Keratinocyte (primary cell): ENCODE results near the gene PNPLA2. TPM values are rescaled to one million over a fixed set of nuclear protein-coding genes. Genes with fewer than 3 reads are reported as not detected.

Experiments used
- DNase-seq: peaks from one replicate; pipeline ENCODE4 v3.0.0-alpha.2; 2011; ENCODE audit warnings: low read depth, missing footprints, low spot score
- FAIRE-seq: peaks from 2 replicates; lab custom pipeline; 2011; peaks lifted over from hg19 to GRCh38; lab: Jason Lieb, UNC
- H2AFZ ChIP-seq: 2 replicates; pipeline ENCODE4 v1.6.0; 2012; ENCODE audit warnings: low read length, control low read depth, inconsistent platforms; ENCODE audit not compliant: control insufficient read depth
- H3K27ac ChIP-seq: 2 replicates; pipeline ENCODE4 v1.5.1; 2011; ENCODE audit warnings: low read length; ENCODE audit not compliant: control insufficient read depth, insufficient read depth
- H3K27me3 ChIP-seq: 3 replicates; pipeline ENCODE4 v1.6.0; 2011; ENCODE audit warnings: low read length; ENCODE audit not compliant: control insufficient read depth, insufficient read depth; ENCODE audit errors: extremely low read depth
- H3K36me3 ChIP-seq, 2 experiments: 2 replicates in 1 of 2; 3 replicates in 1 of 2; pipeline ENCODE4 v1.5.1; 2011; ENCODE audit warnings: low read length in 2 of 2, mild to moderate bottlenecking in 1 of 2; ENCODE audit not compliant: control insufficient read depth in 2 of 2, insufficient read depth in 2 of 2; ENCODE audit errors: extremely low read depth in 1 of 2
- H3K4me1 ChIP-seq: 3 replicates; pipeline ENCODE4 v1.5.1; 2011; ENCODE audit warnings: low read length; ENCODE audit not compliant: control insufficient read depth, insufficient read depth; ENCODE audit errors: extremely low read depth
- H3K4me2 ChIP-seq: 3 replicates; pipeline ENCODE4 v1.6.0; 2011; ENCODE audit warnings: low read depth, low read length; ENCODE audit not compliant: control insufficient read depth, insufficient read depth; ENCODE audit errors: extremely low read depth
- H3K4me3 ChIP-seq, 3 experiments: fragments of 200-600 bp in 1 of 3; sonication (generic) in 1 of 3; 2 replicates in 2 of 3; 3 replicates in 1 of 3; pipeline ENCODE4 v1.5.1; 2011 to 2016; ENCODE audit warnings: low read length in 3 of 3, mild to moderate bottlenecking in 3 of 3, control low read depth in 2 of 3, inconsistent platforms in 1 of 3, low read depth in 1 of 3, mixed read lengths in 1 of 3, mixed run types in 1 of 3, moderate library complexity in 1 of 3; ENCODE audit not compliant: control insufficient read depth in 2 of 3, insufficient read depth in 2 of 3; ENCODE audit errors: extremely low read depth in 1 of 3
- H3K79me2 ChIP-seq: 2 replicates; pipeline ENCODE4 v1.6.0; 2012; ENCODE audit warnings: low read length; ENCODE audit not compliant: control insufficient read depth, insufficient read depth
- H3K9ac ChIP-seq: 3 replicates; pipeline ENCODE4 v1.6.0; 2011; ENCODE audit warnings: low read length; ENCODE audit not compliant: control insufficient read depth, insufficient read depth; ENCODE audit errors: extremely low read depth
- H3K9me1 ChIP-seq: 3 replicates; pipeline ENCODE4 v1.6.0; 2011; ENCODE audit warnings: low read length; ENCODE audit not compliant: control insufficient read depth, insufficient read depth; ENCODE audit errors: extremely low read depth
- H3K9me3 ChIP-seq: 2 replicates; pipeline ENCODE4 v1.5.1; 2012; ENCODE audit warnings: low read depth, low read length; ENCODE audit not compliant: control insufficient read depth
- H4K20me1 ChIP-seq: 3 replicates; pipeline ENCODE4 v1.6.0; 2011; ENCODE audit warnings: low read length; ENCODE audit not compliant: control insufficient read depth, insufficient read depth; ENCODE audit errors: extremely low read depth
- EZH2 ChIP-seq: IDR thresholded peaks from one replicate; pipeline ENCODE4 v1.6.1; 2012; ENCODE audit warnings: inconsistent platforms, mild to moderate bottlenecking, low read length, moderate library complexity
- dilution Hi-C: fragments of 300-500 bp; cut with MboI; formaldehyde crosslinking; loops from one replicate; pipeline ENCODE4 v1.7.0; 2020; ENCODE audit warnings: low sequenced_read_pairs; ENCODE audit not compliant: extremely low pct_ligation_motif_present
- polyA plus RNA-seq, 5 experiments: library from polyadenylated mRNA; depleted of rRNA in 3 of 5; stranded (reverse) in 3 of 5; stranded (forward) in 1 of 5; unstranded in 1 of 5; fragments of >200 nt; gene quantifications; 1 replicate in 1 of 5; 2 replicates in 3 of 5; 3 replicates in 1 of 5; pipeline versions ENCODE4 v1.2.1 to v1.2.3, GENCODE V29; 2011 to 2012; ENCODE audit warnings: missing spikeins in 2 of 5, low read depth in 1 of 5, low replicate concordance in 1 of 5
- TF ChIP-seq, protein P1 (sequence below), 3 experiments: IDR thresholded peaks in 1 of 3; conservative IDR thresholded peaks in 1 of 3; optimal IDR thresholded peaks in 1 of 3; 2 replicates in 2 of 3; 3 replicates in 1 of 3; pipeline versions ENCODE3 to v1.5.1; 2011; ENCODE audit warnings: low read length in 3 of 3, mild to moderate bottlenecking in 3 of 3, moderate library complexity in 2 of 3, control low read depth in 1 of 3, inconsistent platforms in 1 of 3; ENCODE audit not compliant: insufficient read depth in 2 of 3; ENCODE audit errors: extremely low read depth in 1 of 3

Gene PNPLA2
- polyA plus RNA-seq, 1 donor (not counting 4 experiments of a cell fraction or from before 2014, with no cell fraction given): 5.3 TPM

DNA sequence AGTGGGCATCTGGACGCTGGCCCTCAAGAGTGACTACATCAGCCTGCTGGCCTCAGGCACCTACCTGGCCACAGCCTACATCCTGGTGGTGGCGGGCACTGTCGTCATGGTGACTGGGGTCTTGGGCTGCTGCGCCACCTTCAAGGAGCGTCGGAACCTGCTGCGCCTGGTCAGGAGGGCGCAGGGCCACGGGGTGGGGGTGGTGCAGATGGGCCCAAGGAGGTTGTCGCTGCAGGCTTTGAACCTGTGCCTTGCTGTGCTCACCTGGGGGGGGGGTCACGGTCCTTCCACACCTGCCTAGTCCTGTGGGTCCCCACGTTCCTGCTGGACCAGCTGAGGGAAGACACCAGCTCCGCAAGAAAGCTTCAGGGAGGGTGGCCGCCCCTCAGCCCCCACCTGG is 17.6 kb downstream of the PNPLA2 start:
- TF ChIP-seq, protein P1, sequence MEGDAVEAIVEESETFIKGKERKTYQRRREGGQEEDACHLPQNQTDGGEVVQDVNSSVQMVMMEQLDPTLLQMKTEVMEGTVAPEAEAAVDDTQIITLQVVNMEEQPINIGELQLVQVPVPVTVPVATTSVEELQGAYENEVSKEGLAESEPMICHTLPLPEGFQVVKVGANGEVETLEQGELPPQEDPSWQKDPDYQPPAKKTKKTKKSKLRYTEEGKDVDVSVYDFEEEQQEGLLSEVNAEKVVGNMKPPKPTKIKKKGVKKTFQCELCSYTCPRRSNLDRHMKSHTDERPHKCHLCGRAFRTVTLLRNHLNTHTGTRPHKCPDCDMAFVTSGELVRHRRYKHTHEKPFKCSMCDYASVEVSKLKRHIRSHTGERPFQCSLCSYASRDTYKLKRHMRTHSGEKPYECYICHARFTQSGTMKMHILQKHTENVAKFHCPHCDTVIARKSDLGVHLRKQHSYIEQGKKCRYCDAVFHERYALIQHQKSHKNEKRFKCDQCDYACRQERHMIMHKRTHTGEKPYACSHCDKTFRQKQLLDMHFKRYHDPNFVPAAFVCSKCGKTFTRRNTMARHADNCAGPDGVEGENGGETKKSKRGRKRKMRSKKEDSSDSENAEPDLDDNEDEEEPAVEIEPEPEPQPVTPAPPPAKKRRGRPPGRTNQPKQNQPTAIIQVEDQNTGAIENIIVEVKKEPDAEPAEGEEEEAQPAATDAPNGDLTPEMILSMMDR (optimal IDR thresholded peaks at IDR 0.05 in 1 of 3, IDR thresholded peaks at IDR 0.05 in 1 of 3, conservative IDR thresholded peaks at IDR 0.05 in 1 of 3; ENCODE audit: extremely low read depth in 1 of 3, insufficient read depth in 2 of 3, low read length in 3 of 3): no peak
- TF ChIP-seq EZH2: no peak
- Histone ChIP-seq H3K4me1 (peaks cover 43% of the 10 kb centered on the region), H3K9me3 (no peaks in the 10 kb centered on the region), H3K4me2 (no peak overlapping the region), H3K27ac (no peak overlapping the region), H2AFZ (no peak overlapping the region), H3K9me1 (peaks cover 3% of the 10 kb centered on the region), H3K9ac (no peak overlapping the region), H3K36me3 (peaks cover 28% of the 10 kb centered on the region in 2 experiments), H3K4me3 (no peak overlapping the region), H3K79me2 (peaks cover 62% of the 10 kb centered on the region), H4K20me1 (peaks cover 15% of the 10 kb centered on the region), H3K27me3 (no peaks in the 10 kb centered on the region)
- DNase-seq: no peak
- no peak for FAIRE-seq
- dilution Hi-C loops: no loop called here

DNA sequence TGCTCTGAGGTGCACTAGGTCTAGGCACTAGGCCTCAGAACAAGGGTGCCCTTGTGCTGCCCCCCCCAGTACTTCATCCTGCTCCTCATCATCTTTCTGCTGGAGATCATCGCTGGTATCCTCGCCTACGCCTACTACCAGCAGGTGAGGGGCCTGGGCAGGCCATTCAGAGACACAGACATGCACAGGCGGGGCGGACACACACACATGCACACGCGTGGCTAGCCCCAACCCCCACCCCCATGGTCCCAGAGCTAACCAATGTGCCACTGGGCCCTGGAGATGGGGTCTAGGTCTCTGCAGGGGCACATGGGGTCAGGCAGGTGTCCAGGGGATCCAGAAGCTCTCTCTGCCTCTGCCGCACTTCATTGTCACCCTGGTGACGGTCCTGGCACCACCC is 18.0 kb downstream of the PNPLA2 start:
- H3K4me3 ChIP-seq: no peak overlapping the region
- TF ChIP-seq, protein P1 (optimal IDR thresholded peaks at IDR 0.05 in 1 of 3, IDR thresholded peaks at IDR 0.05 in 1 of 3, conservative IDR thresholded peaks at IDR 0.05 in 1 of 3; ENCODE audit: extremely low read depth in 1 of 3, insufficient read depth in 2 of 3, low read length in 3 of 3): no peak
- no peak for TF ChIP-seq EZH2
- dilution Hi-C loops: no loop called here
- H3K27ac ChIP-seq: no peak overlapping the region
- H4K20me1 ChIP-seq: peaks cover 16% of the 10 kb centered on the region
- H3K9me3 ChIP-seq: no peaks in the 10 kb centered on the region
- no peaks in the 10 kb centered on the region for H3K27me3 ChIP-seq
- FAIRE-seq (no peak), DNase-seq (no peak)
- no peak overlapping the region for H3K4me2 ChIP-seq
- H3K9me1 ChIP-seq: peaks cover 3% of the 10 kb centered on the region
- no peak overlapping the region for H2AFZ ChIP-seq
- H3K9ac ChIP-seq: no peak overlapping the region
- peaks cover 66% of the 10 kb centered on the region for H3K79me2 ChIP-seq
- H3K36me3 ChIP-seq: peaks cover 28 to 30% of the 10 kb centered on the region in 2 experiments
- peaks cover 41% of the 10 kb centered on the region for H3K4me1 ChIP-seq
